ENCODE results near the gene GAD2. TPM values are rescaled to one million over a fixed set of nuclear protein-coding genes. Genes with fewer than 3 reads are reported as not detected.

GAD2 gene
- total and polyA plus RNA-seq, 9 of the 15 experiments (the other 6 are each of a cell fraction or from before 2014, with no cell fraction given): not detected

- DNase-seq (ENCODE audit: extremely low read depth in 1 of 4, low spot score in 3 of 4): no peak
- H3K9ac ChIP-seq (ENCODE audit: insufficient read depth in 1 of 2, low read depth in 2 of 2, low read length in 2 of 2): no peak overlapping the region
- no peak for ATAC-seq
- ChIA-PET CTCF (ENCODE audit: low intra/inter-chr PET ratio) (no interaction called here), POLR2A (interaction anchor here (1.6 kb wide), 1 partner anchor 11 kb away, joined by 4 read pairs; no protein-coding TSS in a partner anchor)
- H4K20me1 ChIP-seq (replicated peaks; ENCODE audit: control insufficient read depth, insufficient read depth, low read length): no peaks in the 10 kb centered on the region
- no peaks in the 10 kb centered on the region for H3K4me1 ChIP-seq (replicated peaks in 1 of 2; ENCODE audit: control insufficient read depth in 2 of 2, insufficient read depth in 2 of 2, low read length in 2 of 2)
- no peaks in the 10 kb centered on the region; a peak in 2 of 5 replicates for H3K27me3 ChIP-seq (ENCODE audit: control insufficient read depth in 2 of 2, insufficient read depth in 2 of 2, low read length in 2 of 2)
- no peak overlapping the region for H3K27ac ChIP-seq (ENCODE audit: extremely low read depth, low read depth, low read length)
- WGBS (ENCODE audit: insufficient coverage, low coverage, missing lambda C conversion rate): 3% methylated on average over 5 of the region's 5 CpGs
- TF ChIP-seq ZNF778 (CRISPR knock-in tag; IDR thresholded peaks at IDR 0.05) (no peak), ZNF395 (CRISPR knock-in tag; IDR thresholded peaks at IDR 0.05) (no peak), JUND (IDR thresholded peaks at IDR 0.05; ENCODE audit: borderline replicate concordance, low read depth, low read length) (no peak), JUND (tag; IDR thresholded peaks at IDR 0.05; ENCODE audit: borderline replicate concordance, low read depth, low read length) (no peak), HNRNPUL1 (IDR thresholded peaks at IDR 0.05; ENCODE audit: low read length) (no peak), KLF16 (IDR thresholded peaks at IDR 0.05) (no peak), CBX3 (IDR thresholded peaks at IDR 0.05; ENCODE audit: borderline replicate concordance in 1 of 2, low read length in 2 of 2) (no peak), KDM2B (CRISPR knock-in tag; IDR thresholded peaks at IDR 0.05) (no peak), BCOR (IDR thresholded peaks at IDR 0.05) (no peak), BRD9 (IDR thresholded peaks at IDR 0.05; ENCODE audit: low read depth, partially characterized antibody) (no peak), SIN3B (IDR thresholded peaks at IDR 0.05; ENCODE audit: low read depth) (no peak), ZNF232 (CRISPR knock-in tag; IDR thresholded peaks at IDR 0.05) (no peak), GTF2F1 (IDR thresholded peaks at IDR 0.05; ENCODE audit: low read depth, low read length) (no peak), ASH1L (IDR thresholded peaks at IDR 0.05; ENCODE audit: borderline replicate concordance, low read depth, partially characterized antibody) (no peak), ZNF717 (CRISPR knock-in tag; IDR thresholded peaks at IDR 0.05) (no peak), MLX (CRISPR knock-in tag; conservative IDR thresholded peaks at IDR 0.05) (no peak), PHF21A (IDR thresholded peaks at IDR 0.05; ENCODE audit: borderline replicate concordance, low read depth) (no peak)
- TF ChIP-seq, protein P1, sequence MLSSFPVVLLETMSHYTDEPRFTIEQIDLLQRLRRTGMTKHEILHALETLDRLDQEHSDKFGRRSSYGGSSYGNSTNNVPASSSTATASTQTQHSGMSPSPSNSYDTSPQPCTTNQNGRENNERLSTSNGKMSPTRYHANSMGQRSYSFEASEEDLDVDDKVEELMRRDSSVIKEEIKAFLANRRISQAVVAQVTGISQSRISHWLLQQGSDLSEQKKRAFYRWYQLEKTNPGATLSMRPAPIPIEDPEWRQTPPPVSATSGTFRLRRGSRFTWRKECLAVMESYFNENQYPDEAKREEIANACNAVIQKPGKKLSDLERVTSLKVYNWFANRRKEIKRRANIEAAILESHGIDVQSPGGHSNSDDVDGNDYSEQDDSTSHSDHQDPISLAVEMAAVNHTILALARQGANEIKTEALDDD (IDR thresholded peaks at IDR 0.05): no peak
- TF ChIP-seq, protein P2, sequence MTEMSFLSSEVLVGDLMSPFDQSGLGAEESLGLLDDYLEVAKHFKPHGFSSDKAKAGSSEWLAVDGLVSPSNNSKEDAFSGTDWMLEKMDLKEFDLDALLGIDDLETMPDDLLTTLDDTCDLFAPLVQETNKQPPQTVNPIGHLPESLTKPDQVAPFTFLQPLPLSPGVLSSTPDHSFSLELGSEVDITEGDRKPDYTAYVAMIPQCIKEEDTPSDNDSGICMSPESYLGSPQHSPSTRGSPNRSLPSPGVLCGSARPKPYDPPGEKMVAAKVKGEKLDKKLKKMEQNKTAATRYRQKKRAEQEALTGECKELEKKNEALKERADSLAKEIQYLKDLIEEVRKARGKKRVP (CRISPR knock-in tag; IDR thresholded peaks at IDR 0.05): no peak
- TF ChIP-seq, protein P3, sequence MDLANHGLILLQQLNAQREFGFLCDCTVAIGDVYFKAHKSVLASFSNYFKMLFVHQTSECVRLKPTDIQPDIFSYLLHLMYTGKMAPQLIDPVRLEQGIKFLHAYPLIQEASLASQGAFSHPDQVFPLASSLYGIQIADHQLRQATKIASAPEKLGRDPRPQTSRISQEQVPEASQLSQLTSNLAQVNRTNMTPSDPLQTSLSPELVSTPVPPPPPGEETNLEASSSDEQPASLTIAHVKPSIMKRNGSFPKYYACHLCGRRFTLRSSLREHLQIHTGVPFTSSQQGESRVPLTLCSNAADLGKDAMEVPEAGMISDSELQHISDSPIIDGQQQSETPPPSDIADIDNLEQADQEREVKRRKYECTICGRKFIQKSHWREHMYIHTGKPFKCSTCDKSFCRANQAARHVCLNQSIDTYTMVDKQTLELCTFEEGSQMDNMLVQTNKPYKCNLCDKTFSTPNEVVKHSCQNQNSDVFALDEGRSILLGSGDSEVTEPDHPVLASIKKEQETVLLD (IDR thresholded peaks at IDR 0.05): no peak
- BruUV-seq (replicated peaks): no TSS peak
- H3K36me3 ChIP-seq (ENCODE audit: control insufficient read depth, insufficient read depth, low read length): no peaks in the 10 kb centered on the region
- H3K4me2 ChIP-seq (ENCODE audit: insufficient read depth, low read length): no peak overlapping the region
- H3K9me1 ChIP-seq (ENCODE audit: control insufficient read depth, insufficient read depth, low read length): no peaks in the 10 kb centered on the region
- intact Hi-C loops (cut with micrococcal nuclease) (no loop called here), in situ Hi-C loops (cut with MboI) (no loop called here)
- no peaks in the 10 kb centered on the region for H3K9me3 ChIP-seq (replicated peaks; ENCODE audit: control insufficient read depth, insufficient read depth, low read depth, low read length)
- no peaks in the 10 kb centered on the region for H3K79me2 ChIP-seq (ENCODE audit: control insufficient read depth, insufficient read depth, low read length)
- H3K4me3 ChIP-seq: no peak overlapping the region
- no peak overlapping the region for H2AFZ ChIP-seq (ENCODE audit: low read depth, low read length)
- no peak for FAIRE-seq
Observed at GRCh38 chr10:26194275-26194674, 22.3 kb upstream of the GAD2 start.

Data from K562 (cell line).